AG09319 (cell line): ENCODE results near the gene LAMC2.

Experiments
- DNase-seq: peaks from one replicate; pipeline ENCODE4 v3.0.0-alpha.2; 2010; ENCODE audit warnings: low read depth; ENCODE audit errors: extremely low read depth
- TF ChIP-seq, protein P1 (sequence below): IDR thresholded peaks from 2 replicates; pipeline ENCODE4 v1.5.1; 2011; ENCODE audit warnings: low read depth, mild to moderate bottlenecking, inconsistent platforms, low read length, moderate library complexity

LAMC2 gene

DNA sequence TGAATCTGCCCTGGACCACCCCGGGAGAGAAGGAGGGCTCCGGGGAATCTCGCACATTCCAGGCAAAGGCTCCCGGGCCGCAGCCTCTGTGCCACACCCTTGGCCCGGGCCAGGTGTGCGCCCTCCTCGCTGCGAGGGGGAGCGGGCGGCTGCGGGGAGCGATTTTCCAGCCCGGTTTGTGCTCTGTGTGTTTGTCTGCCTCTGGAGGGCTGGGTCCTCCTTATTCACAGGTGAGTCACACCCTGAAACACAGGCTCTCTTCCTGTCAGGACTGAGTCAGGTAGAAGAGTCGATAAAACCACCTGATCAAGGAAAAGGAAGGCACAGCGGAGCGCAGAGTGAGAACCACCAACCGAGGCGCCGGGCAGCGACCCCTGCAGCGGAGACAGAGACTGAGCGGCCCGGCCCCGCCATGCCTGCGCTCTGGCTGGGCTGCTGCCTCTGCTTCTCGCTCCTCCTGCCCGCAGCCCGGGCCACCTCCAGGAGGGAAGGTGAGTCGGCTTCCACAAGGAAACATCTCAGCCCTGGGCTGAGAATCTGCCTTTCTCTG, at the start of gene LAMC2:
Gene LAMC2, plus strand, starts transcription at position 324 of the 550 bp plus-strand sequence. Its CDS starts 89 bp downstream, at position 413.
- DNase-seq: no peak
- TF ChIP-seq, protein P1, sequence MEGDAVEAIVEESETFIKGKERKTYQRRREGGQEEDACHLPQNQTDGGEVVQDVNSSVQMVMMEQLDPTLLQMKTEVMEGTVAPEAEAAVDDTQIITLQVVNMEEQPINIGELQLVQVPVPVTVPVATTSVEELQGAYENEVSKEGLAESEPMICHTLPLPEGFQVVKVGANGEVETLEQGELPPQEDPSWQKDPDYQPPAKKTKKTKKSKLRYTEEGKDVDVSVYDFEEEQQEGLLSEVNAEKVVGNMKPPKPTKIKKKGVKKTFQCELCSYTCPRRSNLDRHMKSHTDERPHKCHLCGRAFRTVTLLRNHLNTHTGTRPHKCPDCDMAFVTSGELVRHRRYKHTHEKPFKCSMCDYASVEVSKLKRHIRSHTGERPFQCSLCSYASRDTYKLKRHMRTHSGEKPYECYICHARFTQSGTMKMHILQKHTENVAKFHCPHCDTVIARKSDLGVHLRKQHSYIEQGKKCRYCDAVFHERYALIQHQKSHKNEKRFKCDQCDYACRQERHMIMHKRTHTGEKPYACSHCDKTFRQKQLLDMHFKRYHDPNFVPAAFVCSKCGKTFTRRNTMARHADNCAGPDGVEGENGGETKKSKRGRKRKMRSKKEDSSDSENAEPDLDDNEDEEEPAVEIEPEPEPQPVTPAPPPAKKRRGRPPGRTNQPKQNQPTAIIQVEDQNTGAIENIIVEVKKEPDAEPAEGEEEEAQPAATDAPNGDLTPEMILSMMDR: no peak; the same call in 1 of the 2 replicates

DNA sequence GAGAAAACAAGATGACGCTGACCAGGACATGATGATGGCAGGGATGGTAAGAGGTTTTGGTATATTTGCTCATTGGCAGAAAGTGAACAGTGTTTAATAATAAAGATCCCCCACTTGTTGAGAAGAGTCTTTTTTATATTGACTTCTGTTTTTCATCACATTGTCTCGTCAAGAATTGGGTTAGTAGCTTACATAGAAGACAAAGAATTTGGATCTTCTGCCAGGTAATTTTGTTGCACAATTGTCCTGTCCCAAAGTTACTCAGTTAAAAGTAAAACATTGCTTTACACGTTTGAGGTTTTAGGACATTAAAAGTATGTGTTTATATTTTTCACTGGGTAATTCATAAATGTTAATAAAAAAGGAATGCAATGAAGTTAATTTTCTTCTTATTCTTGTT, 48.3 kb upstream of the LAMC2 start:
- TF ChIP-seq, protein P1: no peak
- no peak for DNase-seq

DNA sequence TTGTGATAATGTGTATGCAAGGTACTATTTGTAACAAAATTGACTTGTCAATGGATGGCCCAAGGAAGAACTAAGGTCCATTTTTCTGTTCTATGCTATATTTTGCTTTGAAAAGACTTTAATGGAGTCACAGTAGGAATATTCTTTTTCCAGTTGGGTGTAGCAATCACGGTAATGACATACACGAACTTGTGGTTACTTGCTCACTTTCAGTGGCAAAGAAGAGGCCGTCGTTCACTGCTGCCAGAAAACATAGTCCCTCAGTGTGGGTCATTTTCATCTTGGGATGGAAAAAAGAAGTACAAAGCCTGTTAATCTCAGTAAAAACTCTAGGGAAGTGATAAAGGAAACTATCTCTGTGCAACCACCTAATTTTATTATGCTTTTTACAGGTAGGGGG, 47.8 kb upstream of the LAMC2 start:
- no peak for DNase-seq
- TF ChIP-seq, protein P1: no peak

DNA sequence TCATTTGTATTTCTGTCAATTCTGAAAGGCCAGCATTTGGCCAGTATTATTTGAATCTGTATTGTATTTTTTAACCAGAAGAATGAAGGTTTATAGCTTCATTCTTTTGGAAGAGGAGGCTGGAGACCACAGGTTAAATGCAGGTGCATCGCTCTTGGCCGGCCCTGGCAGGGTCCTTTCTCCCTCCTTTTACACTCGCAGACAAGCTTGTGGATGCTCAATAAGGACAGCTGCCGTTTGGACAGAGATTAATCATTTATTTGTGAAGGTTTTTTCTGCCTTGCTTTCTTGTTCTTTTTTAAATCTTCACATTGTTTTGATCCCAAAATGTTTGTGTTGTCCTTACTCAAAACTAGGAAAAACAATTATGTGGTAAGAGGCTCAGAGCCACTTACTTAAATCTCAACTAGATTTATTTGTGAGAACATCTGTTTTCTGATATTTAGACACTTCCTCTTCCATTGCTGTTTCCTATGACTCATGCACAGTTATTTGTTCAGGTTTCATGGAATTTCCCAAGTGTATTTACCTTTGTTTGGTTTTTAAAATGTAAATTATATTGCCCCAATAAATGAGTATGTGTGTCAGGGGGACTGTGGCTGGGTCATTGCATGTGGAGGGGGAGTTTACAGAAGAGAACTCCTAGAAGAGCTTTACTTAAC, 46.7 kb upstream of the LAMC2 start:
- DNase-seq: no peak
- TF ChIP-seq, protein P1: no peak

DNA sequence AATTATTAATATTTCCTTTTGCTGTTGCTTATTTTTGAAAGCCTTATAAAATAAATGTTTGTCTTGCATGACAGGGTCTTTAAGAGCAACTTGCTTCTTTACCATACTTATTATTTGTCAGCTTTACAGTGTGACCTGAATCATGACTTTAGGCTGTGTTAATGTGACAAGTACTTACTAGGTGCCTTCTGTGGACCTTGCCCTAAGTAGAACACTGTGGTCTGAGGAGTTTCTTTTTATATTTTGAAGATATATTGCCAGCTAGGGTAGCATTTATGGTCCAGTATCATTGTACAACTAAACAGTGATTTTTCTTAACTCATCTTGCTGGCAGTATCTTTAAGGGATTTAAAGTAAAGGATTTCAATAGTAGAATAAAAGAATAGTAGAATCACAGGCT, 45.4 kb upstream of the LAMC2 start:
- TF ChIP-seq, protein P1: no peak
- no peak for DNase-seq

DNA sequence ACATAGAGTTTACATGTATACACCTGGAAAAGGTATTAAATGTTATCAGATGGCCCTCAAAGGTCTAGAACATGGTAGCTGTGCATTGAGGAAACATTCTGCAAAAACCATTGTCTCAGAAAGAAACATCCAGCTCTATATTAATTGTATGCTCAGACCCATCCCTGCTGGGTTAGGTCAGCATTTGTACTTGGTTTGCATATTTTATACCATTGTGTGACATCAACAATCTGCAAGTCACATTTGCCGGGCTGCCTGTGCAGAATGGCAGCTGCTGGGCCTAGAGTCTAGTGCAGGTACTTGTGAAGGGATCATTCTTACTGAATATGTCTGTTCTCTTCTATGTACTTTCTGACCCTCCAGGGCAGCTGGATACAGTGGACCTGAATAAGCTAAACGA, 43.9 kb upstream of the LAMC2 start:
- no peak for DNase-seq
- TF ChIP-seq, protein P1: no peak

DNA sequence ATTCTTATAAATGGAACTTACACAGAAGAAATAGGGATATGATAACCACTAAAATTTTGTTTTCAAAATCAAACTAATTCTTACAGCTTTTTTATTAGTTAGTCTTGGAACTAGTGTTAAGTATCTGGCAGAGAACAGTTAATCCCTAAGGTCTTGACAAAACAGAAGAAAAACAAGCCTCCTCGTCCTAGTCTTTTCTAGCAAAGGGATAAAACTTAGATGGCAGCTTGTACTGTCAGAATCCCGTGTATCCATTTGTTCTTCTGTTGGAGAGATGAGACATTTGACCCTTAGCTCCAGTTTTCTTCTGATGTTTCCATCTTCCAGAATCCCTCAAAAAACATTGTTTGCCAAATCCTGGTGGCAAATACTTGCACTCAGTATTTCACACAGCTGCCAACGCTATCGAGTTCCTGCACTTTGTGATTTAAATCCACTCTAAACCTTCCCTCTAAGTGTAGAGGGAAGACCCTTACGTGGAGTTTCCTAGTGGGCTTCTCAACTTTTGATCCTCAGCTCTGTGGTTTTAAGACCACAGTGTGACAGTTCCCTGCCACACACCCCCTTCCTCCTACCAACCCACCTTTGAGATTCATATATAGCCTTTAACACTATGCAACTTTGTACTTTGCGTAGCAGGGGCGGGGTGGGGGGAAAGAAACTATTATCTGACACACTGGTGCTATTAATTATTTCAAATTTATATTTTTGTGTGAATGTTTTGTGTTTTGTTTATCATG, 42.3 kb upstream of the LAMC2 start:
- TF ChIP-seq, protein P1: no peak
- DNase-seq: no peak
